GM19035 (cell line): ENCODE measurements around the gene PYGM.

Source experiments
- ATAC-seq: cut with Tn5 transposase; IDR thresholded peaks from one replicate; pipeline ENCODE4 v1.9.1; 2021; ENCODE audit not compliant: unreplicated experiment

PYGM gene

GRCh38 chr11:64768300-64768694, 8.5 kb upstream of the PYGM start:
- no peak for ATAC-seq

DNA sequence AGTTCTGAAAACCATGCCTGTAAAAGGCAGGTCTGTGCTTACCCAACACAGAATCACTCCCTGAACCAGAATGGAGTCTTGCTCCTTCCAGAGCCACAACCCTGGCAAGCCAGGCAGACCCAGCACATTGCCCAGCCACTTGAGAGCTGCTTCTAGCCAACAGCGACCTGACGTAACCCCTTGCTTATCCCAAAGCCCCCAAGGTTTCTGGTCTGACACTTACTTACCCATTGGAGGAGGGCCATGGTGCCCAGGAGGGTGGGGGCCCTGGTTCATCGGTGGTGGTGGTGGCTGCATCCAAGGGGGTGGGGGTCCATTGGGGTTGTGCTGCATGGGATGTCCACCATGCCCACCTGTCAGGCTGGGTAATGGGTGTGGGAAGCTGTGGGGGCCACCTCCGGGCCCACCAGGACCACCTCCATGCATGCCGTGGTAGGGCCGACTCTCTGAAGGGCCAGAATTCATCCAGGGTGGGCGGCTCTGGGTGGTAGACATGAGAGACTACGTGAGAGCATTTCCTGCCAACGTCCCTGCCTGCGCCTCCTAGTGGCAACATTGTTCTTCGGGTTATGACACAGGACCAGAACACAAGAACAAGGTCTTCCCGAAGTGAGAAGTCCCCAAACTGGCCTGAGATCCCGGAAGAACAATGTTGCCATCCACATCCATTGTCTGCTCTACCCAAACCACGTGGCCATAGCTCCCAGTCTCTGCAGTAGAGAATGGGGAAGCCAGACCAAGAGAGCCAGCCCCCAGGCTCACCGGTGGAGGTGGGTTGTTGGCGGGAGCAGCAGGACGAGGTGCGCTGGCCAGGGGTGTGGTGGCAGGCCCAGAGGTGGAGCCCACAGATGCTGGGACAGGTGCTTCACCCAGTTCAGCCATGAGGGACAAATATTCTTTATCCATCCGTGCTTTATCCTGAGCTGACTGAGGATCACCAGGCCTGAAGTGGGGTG, 7.8 kb upstream of the PYGM start:
- ATAC-seq: no peak

- no peak for ATAC-seq
Measured at GRCh38 chr11:64766881-64767280, 7.1 kb upstream of the PYGM start.

GRCh38 chr11:64765851-64766665, 6.3 kb upstream of the PYGM start:
- ATAC-seq: no peak

DNA sequence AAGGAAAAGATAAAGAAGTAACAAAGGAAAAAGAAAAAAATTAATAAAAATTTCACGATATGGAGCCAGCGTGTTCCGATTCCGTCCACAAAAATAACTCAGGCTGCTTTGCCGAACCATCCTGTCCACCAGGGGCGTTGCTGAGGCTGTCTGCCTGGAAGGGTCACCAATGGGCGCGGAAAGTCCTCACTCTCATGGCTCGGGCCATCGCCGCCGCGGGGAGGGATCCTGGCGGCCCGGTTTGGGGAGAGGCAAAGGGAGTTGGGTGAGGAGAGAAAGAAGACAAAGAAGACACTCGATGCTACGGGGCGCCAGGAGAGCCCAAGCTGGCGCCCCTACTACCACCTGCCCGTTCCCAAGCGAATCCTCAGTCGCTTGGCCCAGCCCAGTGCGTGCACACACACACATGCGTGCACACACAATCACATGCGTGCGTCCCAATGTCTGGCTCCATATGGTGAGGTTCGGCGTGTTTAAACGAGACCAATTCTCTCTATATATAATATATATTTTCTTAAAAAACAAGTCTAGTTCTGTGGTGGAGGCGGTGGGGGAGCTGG, 5.6 kb upstream of the PYGM start:
- no peak for ATAC-seq

DNA sequence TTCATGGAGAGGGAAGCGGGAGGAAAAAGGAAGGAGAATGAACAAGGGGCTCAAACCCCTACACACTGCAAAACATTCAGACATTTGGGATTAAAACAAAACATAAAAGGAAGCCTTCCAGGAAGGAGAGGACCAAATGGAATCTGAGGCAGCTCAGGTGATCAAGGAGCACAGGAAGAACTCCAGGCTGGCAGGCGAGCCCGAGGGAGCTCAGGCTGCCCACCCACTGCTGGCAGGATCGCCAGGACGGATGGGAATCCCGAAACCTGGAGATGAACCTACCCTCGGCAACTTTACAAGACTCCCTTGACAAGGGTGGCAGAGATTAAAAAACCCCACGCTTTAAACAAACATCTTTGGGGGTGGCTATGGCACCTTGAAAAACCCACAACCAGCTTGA, 5.0 kb upstream of the PYGM start:
- no peak for ATAC-seq

DNA sequence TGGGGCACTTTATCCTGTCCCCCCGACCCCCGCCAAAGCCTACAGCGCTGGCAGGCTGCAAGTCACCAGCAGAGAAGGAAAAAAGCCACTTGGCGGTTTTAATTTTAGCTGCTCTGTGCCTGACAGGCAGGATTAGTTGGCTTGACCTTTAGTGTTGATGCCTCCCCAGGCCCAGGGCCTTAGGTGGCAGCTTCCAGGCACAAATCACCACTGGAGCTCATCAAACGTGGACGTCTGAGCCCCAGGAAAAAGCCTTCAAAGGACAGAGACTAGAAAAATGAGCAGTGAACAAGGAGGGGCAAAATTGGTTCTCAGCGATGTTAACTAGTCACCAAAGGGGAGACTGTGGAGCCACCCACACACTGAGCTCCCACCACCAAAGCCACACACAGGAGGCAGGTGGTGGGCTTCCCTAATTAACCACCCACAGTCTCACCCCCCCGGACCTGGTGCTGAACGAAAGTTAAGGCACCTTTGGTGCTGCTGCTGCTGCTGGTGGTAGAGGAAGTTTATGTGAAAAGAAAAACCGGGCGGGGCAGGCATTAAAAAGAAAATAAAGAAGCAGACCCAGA, 4.4 kb upstream of the PYGM start:
- ATAC-seq: no peak

GRCh38 chr11:64763526-64764039, 3.8 kb upstream of the PYGM start:
- no peak for ATAC-seq

DNA sequence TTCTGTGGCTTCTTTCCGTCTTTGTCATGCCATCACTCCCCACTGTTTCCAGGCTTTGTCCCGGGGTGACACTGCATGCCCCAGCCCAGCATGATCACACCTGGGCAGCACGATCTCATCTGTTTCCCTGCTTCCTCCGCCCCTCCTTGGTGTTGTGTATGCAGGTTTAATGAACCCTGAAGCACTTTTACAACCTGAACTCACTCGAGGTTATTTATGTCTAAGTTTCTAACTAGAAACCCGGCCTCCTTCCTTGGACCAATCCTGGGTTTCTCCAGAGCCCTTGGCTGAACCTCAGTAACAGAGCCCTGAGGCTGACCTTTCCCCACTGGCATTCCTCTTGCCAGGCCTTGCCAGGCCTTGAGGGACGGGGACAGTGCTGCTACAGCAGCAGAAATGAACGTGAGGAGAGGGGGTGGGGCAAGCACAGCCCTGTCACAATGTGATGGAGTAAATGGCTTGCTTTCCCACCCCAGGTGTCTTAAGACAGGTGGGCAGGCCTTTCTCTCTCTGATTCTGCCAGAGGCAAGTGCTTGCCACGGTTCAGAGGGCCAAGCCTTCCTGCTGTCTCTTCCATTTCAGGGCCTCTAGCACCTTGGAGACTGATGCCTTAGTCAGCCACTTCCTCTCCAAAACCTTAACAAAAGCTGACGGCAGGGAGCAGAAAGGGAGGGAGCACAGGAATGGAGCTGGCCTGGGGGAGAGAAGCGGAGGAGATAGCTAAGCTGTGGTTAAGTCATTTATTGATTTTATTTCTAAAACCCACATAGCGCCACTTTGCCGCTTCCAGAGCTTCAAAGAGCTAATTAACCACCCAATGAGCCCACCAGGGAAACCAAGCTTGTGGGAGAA, 3.1 kb upstream of the PYGM start:
- ATAC-seq: no peak

DNA sequence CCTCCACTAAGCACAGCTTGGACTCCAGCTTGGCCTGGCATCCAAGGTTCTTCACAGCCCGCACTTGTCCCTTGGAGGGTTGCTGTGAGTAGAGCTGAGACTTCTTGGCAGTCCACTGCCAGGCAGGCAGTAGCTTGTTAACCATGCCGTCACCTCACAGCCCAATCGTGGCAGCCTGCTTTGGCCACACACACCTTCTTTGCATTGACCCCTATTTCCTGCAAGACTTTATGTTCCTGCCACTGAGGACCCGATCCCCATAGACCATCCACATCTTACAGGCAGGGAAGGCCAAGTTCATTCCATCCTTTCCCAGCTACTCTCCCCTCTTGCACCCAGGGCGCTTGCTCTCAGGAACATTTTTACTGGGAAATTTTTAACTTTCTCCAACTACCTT, 2.5 kb upstream of the PYGM start:
- no peak for ATAC-seq

DNA sequence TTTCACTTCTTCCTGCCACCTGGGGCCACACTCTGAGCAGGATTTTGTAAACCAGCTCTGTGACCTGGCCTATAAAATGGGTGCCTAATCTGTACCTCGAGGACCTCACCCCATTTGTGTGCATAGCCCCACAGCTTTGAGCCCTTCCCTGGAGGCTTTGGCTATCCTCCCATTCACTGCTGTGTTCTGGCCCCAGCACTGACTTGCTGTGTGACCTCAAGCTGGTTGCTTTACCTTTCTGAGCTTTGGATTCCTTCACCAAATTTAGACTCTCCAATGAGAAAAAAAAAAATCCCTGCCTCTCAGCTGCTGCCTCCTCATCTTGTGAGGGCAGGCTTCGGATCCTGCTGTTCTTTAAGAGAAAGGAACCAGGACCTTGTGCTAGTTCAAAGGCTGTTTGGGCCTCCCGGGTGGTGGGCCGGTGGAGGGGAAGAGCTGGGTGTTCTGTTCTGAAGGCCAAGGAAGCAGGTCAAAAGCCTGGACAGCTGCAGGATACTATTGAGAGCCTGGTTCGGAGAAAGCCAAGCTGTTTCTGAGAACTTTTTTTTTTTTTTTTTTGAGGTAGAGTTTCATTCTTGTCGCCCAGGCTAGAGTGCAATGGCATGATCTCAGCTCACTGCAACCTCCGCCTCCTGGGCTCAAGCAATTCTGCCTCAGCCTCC, 1.1 kb upstream of the PYGM start:
- ATAC-seq: no peak

- ATAC-seq: no peak
Measured at GRCh38 chr11:64759131-64759721, 548 bp downstream of the PYGM start.

DNA sequence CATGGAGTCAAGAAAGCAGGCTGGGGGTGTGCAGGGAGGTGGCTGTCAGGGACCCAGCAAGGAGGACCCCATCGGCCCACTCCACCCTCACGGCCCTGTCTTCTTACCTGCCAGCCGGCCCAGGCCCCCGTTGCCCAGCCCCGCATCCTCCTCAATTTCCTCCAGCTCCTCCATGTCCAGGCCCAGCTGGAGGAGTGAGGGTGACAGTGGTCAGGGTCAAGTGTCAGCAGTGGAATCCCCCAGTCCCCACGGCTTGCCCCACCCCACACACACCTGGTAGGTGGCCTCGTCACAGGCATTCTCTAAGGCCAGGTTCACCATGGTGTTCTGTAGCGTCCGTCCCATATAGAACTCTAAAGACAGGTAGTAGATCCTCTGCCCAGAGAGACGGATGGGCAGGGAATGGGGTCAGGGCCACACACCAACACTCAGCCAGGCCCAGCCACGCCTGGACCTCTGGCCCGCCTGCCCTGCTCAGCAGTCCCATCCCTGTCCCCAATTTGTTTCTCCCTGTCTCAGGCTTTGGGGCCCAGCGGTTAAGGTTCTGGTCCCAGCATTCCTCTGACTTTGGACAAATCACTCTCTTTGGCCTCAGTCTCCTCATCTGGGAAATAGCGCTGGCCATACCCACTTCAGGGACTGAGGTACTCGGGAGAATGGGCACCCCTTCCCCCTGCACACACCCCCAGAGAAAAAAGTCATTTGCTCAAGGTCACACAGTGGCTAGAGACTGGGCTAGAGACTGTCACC, 1.3 kb downstream of the PYGM start:
- no peak for ATAC-seq

GRCh38 chr11:64757549-64758329, 2.0 kb downstream of the PYGM start:
- ATAC-seq: no peak

GRCh38 chr11:64755681-64756361, 4.0 kb downstream of the PYGM start:
- no peak for ATAC-seq

DNA sequence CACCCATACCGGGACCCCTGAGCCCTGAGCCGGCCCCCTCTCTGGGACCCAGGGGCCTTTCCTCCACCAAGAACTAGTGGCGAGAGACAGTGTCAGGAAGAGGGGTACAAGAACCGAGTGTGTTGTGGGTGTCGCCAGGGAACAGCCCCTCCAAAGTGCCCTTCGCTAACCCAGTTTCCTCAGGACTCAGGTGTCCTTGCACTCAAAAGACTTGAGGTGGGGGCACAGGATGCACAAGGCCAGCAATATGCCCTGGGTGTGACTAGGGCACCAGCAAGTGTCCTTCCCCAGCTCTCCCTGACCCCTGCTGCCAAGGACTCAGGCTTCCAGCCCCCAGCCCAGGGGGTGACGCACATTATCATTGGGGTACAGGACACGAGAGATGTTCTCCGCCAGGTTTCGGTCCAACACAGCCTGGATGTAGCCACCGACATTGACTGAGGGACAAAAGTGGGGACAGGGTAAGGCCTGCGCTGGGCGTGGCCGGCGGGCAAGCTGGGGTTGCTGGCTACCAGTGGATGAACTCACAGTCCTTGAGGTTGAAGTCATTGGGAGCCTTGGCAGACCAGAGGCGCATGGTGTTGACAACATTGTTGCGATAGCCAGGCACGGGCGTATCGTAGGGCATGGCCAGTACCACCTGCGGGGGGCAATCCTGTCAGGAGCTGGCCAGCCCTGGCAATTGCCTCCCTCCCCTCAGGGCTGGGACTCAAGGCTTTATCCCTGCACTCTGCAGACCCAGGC, 4.7 kb downstream of the PYGM start:
- ATAC-seq: no peak
